HG02852 (cell line): ENCODE data around the gene GYS2.
"Not testable (repeated sequence)": the region's sequence is repeated elsewhere in the genome, so short reads cannot be mapped to it uniquely, and the experiment has no call there.

ENCODE experiments used
- ATAC-seq: cut with Tn5 transposase; IDR thresholded peaks from one replicate; pipeline ENCODE4 v1.9.1; 2021; ENCODE audit warnings: mild to moderate bottlenecking, moderate library complexity; ENCODE audit not compliant: unreplicated experiment

GYS2 gene

GRCh38 chr12:21604245-21605101, at the start of gene GYS2:
Gene GYS2, minus strand, starts transcription at chr12:21604847. Its CDS starts 255 bp downstream, at chr12:21604592.
- no peak for ATAC-seq

GRCh38 chr12:21651821-21652220, 47.2 kb upstream of the GYS2 start:
- ATAC-seq = no peak

- ATAC-seq = no peak
Measured at GRCh38 chr12:21650997-21651396, 46.4 kb upstream of the GYS2 start.

GRCh38 chr12:21649034-21649433, 44.4 kb upstream of the GYS2 start:
- ATAC-seq = no peak

GRCh38 chr12:21648378-21648777, 43.7 kb upstream of the GYS2 start:
- no peak for ATAC-seq

- ATAC-seq = no peak
Measured at GRCh38 chr12:21647179-21647578, 42.5 kb upstream of the GYS2 start.

GRCh38 chr12:21645041-21645500, 40.4 kb upstream of the GYS2 start:
- not testable (repeated sequence) for ATAC-seq

- no peak for ATAC-seq
Measured at GRCh38 chr12:21644516-21644915, 39.9 kb upstream of the GYS2 start.

GRCh38 chr12:21643758-21644157, 39.1 kb upstream of the GYS2 start:
- ATAC-seq = no peak

- peak; percentile 84 for ATAC-seq
Measured at GRCh38 chr12:21642707-21643389, 38.2 kb upstream of the GYS2 start.

GRCh38 chr12:21638054-21638891, 33.6 kb upstream of the GYS2 start:
- no peak for ATAC-seq

GRCh38 chr12:21634245-21634644, 29.6 kb upstream of the GYS2 start:
- no peak for ATAC-seq

- ATAC-seq = no peak
Measured at GRCh38 chr12:21631367-21631766, 26.7 kb upstream of the GYS2 start.

GRCh38 chr12:21627924-21628323, 23.3 kb upstream of the GYS2 start:
- no peak for ATAC-seq

- no peak for ATAC-seq
Measured at GRCh38 chr12:21618566-21618965, 13.9 kb upstream of the GYS2 start.

GRCh38 chr12:21617030-21617429, 12.4 kb upstream of the GYS2 start:
- no peak for ATAC-seq

- no peak for ATAC-seq
Measured at GRCh38 chr12:21615431-21615830, 10.8 kb upstream of the GYS2 start.

- ATAC-seq = no peak
Measured at GRCh38 chr12:21614506-21614905, 9.9 kb upstream of the GYS2 start.

- ATAC-seq = no peak
Measured at GRCh38 chr12:21613931-21614330, 9.3 kb upstream of the GYS2 start.

- ATAC-seq = no peak
Measured at GRCh38 chr12:21608196-21608595, 3.5 kb upstream of the GYS2 start.

- no peak for ATAC-seq
Measured at GRCh38 chr12:21607701-21608100, 3.1 kb upstream of the GYS2 start.
